Caco-2 (cell line): ENCODE measurements around the gene GULP1. TPM values are rescaled to one million over a fixed set of nuclear protein-coding genes. Genes with fewer than 3 reads are reported as not detected.

Experiments
- BruUV-seq: library from RNA; stranded (reverse); fragments of 400-500 nt; replicated peaks from 2 replicates; lab custom pipeline; 2021; lab: Mats Ljungman, UMichigan
- CTCF ChIA-PET: fragments of 300-600 bp; sonication (Branson Sonifier 250); formaldehyde crosslinking; loops from one replicate; lab custom pipeline; 2022; ENCODE audit warnings: antibody characterized with exemption; lab: Charles Lee
- POLR2A ChIA-PET: fragments of 300-600 bp; sonication (Branson Sonifier 250); formaldehyde crosslinking; loops from one replicate; lab custom pipeline; 2022; ENCODE audit warnings: antibody characterized with exemption; lab: Charles Lee
- DNase-seq, 2 experiments: peaks; one replicate each; pipeline versions ENCODE4 v3.0.0 to v3.0.0-alpha.2; 2020 to 2022
- H3K27me3 ChIP-seq: replicated peaks from 2 replicates; pipeline ENCODE4 v1.6.0; 2011; ENCODE audit warnings: low read length; ENCODE audit not compliant: control insufficient read depth, insufficient read depth
- H3K36me3 ChIP-seq: 2 replicates; pipeline ENCODE4 v1.5.1; 2011; ENCODE audit warnings: low read length; ENCODE audit not compliant: control insufficient read depth, insufficient read depth
- H3K4me1 ChIP-seq: fragments of 250-450 bp; sonication (Bioruptor Pico); 2 replicates; pipeline ENCODE4 v1.5.1; 2020; ENCODE audit warnings: mild to moderate bottlenecking
- H3K4me3 ChIP-seq: 2 replicates; pipeline ENCODE4 v1.5.1; 2011; ENCODE audit warnings: low read depth, mild to moderate bottlenecking, control low read depth, low read length
- H3K9me3 ChIP-seq: fragments of 250-450 bp; sonication (Bioruptor Pico); 2 replicates; pipeline ENCODE4 v1.5.1; 2020; ENCODE audit warnings: mild to moderate bottlenecking, moderate library complexity
- H3K27ac Mint-ChIP-seq: one replicate; pipeline ENCODE4 v1.8.0; 2022; ENCODE audit warnings: mixed read lengths; ENCODE audit not compliant: unreplicated experiment
- H3K27me3 Mint-ChIP-seq: one replicate; pipeline ENCODE4 v1.8.0; 2022; ENCODE audit warnings: mixed read lengths; ENCODE audit not compliant: insufficient read depth, unreplicated experiment
- H3K36me3 Mint-ChIP-seq: one replicate; pipeline ENCODE4 v1.8.0; 2022; ENCODE audit warnings: mild to moderate bottlenecking, mixed read lengths; ENCODE audit not compliant: insufficient read depth, unreplicated experiment
- H3K4me1 Mint-ChIP-seq: one replicate; pipeline ENCODE4 v1.8.0; 2022; ENCODE audit warnings: low read depth, mixed read lengths; ENCODE audit not compliant: unreplicated experiment
- H3K4me3 Mint-ChIP-seq: one replicate; pipeline ENCODE4 v1.8.0; 2022; ENCODE audit warnings: mild to moderate bottlenecking, moderate library complexity, mixed read lengths; ENCODE audit not compliant: unreplicated experiment
- H3K9me3 Mint-ChIP-seq: one replicate; pipeline ENCODE4 v1.8.0; 2022; ENCODE audit warnings: mixed read lengths; ENCODE audit not compliant: unreplicated experiment
- CTCF ChIP-seq, 2 experiments: fragments of 200-600 bp in 1 of 2; IDR thresholded peaks; 1 replicate in 1 of 2; 2 replicates in 1 of 2; pipeline versions ENCODE4 v1.5.1 to v1.8.0; 2011 to 2022; ENCODE audit warnings: antibody characterized with exemption in 1 of 2, control low read depth in 1 of 2, inconsistent platforms in 1 of 2, low read depth in 1 of 2, low read length in 1 of 2, mild to moderate bottlenecking in 1 of 2, moderate library complexity in 1 of 2; ENCODE audit not compliant: insufficient read depth in 1 of 2, severe bottlenecking in 1 of 2, unreplicated experiment in 1 of 2
- intact Hi-C: fragments of 100-400 bp; cut with micrococcal nuclease; formaldehyde crosslinking; loops from one replicate; pipeline ENCODE4 v1.10.0; 2022; ENCODE audit not compliant: unreplicated experiment
- total RNA-seq: library from RNA; stranded (reverse); gene quantifications from 2 replicates; pipeline ENCODE4 v1.2.3, GENCODE V29; 2022

GULP1 gene
- total RNA-seq, 1 experiment from 2014 or later: 32.4 TPM

- no peaks in the 10 kb centered on the region for H3K27me3 ChIP-seq
- Mint-ChIP-seq H3K36me3 (no peaks in the 10 kb centered on the region), H3K27me3 (no peaks in the 10 kb centered on the region), H3K9me3 (no peaks in the 10 kb centered on the region), H3K27ac (peak overlapping the region; percentile 41), H3K4me3 (peak overlapping the region; percentile 22), H3K4me1 (peaks cover 38% of the 10 kb centered on the region)
- no peaks in the 10 kb centered on the region for H3K36me3 ChIP-seq
- no TSS peak for BruUV-seq
- H3K9me3 ChIP-seq: no peaks in the 10 kb centered on the region
- CTCF ChIA-PET: interaction anchor here (2.2 kb wide), 1 partner anchor 11 kb away, joined by 6 read pairs; no protein-coding TSS in a partner anchor
- TF ChIP-seq CTCF (IDR thresholded peaks at IDR 0.05; ENCODE audit: insufficient read depth in 1 of 2, low read depth in 1 of 2, low read length in 1 of 2, severe bottlenecking in 1 of 2, unreplicated experiment in 1 of 2): no peak
- H3K4me3 ChIP-seq: no peak overlapping the region
- H3K4me1 ChIP-seq: peaks cover 31% of the 10 kb centered on the region
- peak; percentile 60 to 61 for DNase-seq
- intact Hi-C loops: loop anchor here (1.0 kb wide), 2 partner anchors 10 to 16 kb away; no protein-coding TSS in a partner anchor
- POLR2A ChIA-PET: interaction anchor here (1.3 kb wide), 1 partner anchor 11 kb away, joined by 5 read pairs; no protein-coding TSS in a partner anchor
These were observed 11.8 kb downstream of the GULP1 start for GRCh38 chr2:188303363-188304031.

- TF ChIP-seq CTCF (IDR thresholded peaks at IDR 0.05; ENCODE audit: insufficient read depth in 1 of 2, low read depth in 1 of 2, low read length in 1 of 2, severe bottlenecking in 1 of 2, unreplicated experiment in 1 of 2): no peak
- no peaks in the 10 kb centered on the region for H3K27me3 Mint-ChIP-seq
- H3K4me3 Mint-ChIP-seq: no peak overlapping the region
- BruUV-seq: no TSS peak
- H3K4me3 ChIP-seq: no peak overlapping the region
- no peak overlapping the region for H3K27ac Mint-ChIP-seq
- ChIA-PET CTCF (no interaction called here), POLR2A (no interaction called here)
- peaks cover 26% of the 10 kb centered on the region for H3K4me1 Mint-ChIP-seq
- H3K36me3 ChIP-seq: no peaks in the 10 kb centered on the region
- H3K27me3 ChIP-seq: no peaks in the 10 kb centered on the region
- no peaks in the 10 kb centered on the region for H3K9me3 ChIP-seq
- DNase-seq: no peak
- no peaks in the 10 kb centered on the region for H3K9me3 Mint-ChIP-seq
- peaks cover 21% of the 10 kb centered on the region for H3K4me1 ChIP-seq
- H3K36me3 Mint-ChIP-seq: no peaks in the 10 kb centered on the region
- intact Hi-C loops: loop anchor here (1.0 kb wide), 1 partner anchor 47 kb away; no protein-coding TSS in a partner anchor
These were observed 13.6 kb downstream of the GULP1 start for GRCh38 chr2:188305271-188305670.

GRCh38 chr2:188306271-188306670 is 14.6 kb downstream of the GULP1 start:
- no peak for TF ChIP-seq CTCF (IDR thresholded peaks at IDR 0.05; ENCODE audit: insufficient read depth in 1 of 2, low read depth in 1 of 2, low read length in 1 of 2, severe bottlenecking in 1 of 2, unreplicated experiment in 1 of 2)
- intact Hi-C loops: no loop called here

More at GRCh38 chr2:188306271-188306670, 14.6 kb downstream of the GULP1 start:
- Mint-ChIP-seq H3K27ac (no peak overlapping the region), H3K36me3 (no peaks in the 10 kb centered on the region), H3K4me3 (no peak overlapping the region), H3K4me1 (peaks cover 26% of the 10 kb centered on the region), H3K27me3 (no peaks in the 10 kb centered on the region), H3K9me3 (no peaks in the 10 kb centered on the region)
- no peaks in the 10 kb centered on the region for H3K9me3 ChIP-seq
- no peaks in the 10 kb centered on the region for H3K36me3 ChIP-seq
- DNase-seq: no peak
- no TSS peak for BruUV-seq
- CTCF ChIA-PET: no interaction called here
- no peak overlapping the region for H3K4me3 ChIP-seq
- no peaks in the 10 kb centered on the region for H3K27me3 ChIP-seq
- POLR2A ChIA-PET: no interaction called here
- H3K4me1 ChIP-seq: peaks cover 21% of the 10 kb centered on the region
